ENCODE data around the gene S100A14.

DNA sequence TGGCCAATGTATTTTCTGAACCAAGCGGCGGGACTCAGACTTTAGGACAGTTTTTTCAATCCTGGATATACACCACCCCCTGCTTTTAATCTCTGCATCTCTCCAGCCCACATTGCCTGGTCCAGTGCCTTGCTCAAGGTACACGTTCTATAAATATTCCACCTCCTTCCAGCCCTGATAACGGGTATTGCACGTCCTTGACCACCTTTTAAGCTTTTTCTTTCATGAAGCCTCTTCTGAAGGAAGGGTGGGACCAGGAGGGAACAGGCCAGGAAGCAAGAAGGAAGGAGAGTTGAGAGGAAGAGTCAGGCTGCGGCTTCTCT lies 6.6 kb downstream of the S100A14 start:
- TF ChIP-seq POLR2A (IDR thresholded peaks at IDR 0.05) = no peak
- TF ChIP-seq, protein P1, sequence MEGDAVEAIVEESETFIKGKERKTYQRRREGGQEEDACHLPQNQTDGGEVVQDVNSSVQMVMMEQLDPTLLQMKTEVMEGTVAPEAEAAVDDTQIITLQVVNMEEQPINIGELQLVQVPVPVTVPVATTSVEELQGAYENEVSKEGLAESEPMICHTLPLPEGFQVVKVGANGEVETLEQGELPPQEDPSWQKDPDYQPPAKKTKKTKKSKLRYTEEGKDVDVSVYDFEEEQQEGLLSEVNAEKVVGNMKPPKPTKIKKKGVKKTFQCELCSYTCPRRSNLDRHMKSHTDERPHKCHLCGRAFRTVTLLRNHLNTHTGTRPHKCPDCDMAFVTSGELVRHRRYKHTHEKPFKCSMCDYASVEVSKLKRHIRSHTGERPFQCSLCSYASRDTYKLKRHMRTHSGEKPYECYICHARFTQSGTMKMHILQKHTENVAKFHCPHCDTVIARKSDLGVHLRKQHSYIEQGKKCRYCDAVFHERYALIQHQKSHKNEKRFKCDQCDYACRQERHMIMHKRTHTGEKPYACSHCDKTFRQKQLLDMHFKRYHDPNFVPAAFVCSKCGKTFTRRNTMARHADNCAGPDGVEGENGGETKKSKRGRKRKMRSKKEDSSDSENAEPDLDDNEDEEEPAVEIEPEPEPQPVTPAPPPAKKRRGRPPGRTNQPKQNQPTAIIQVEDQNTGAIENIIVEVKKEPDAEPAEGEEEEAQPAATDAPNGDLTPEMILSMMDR (IDR thresholded peaks at IDR 0.05) = no peak
- no peak for TF ChIP-seq POLR2AphosphoS5 (IDR thresholded peaks at IDR 0.05)

All from upper lobe of left lung (tissue), 4 donors.